Dendritic cell treated with granulocyte-macrophage colony-stimulating factor and Interleukin-4, amounts not matched to agents 40 ng/mL and 50 ng/mL, for 4 days (primary cell): ENCODE data around the gene CAB39.
A peak's percentile ranks its signal among the peaks of the same experiment; 100 is the strongest.

Experiments
- H3K27ac Mint-ChIP-seq: one replicate; pipeline ENCODE4 v1.8.0; 2022; ENCODE audit warnings: mild to moderate bottlenecking, mixed read lengths
- H3K27me3 Mint-ChIP-seq: one replicate; pipeline ENCODE4 v1.8.0; 2022; ENCODE audit warnings: mild to moderate bottlenecking, mixed read lengths
- H3K36me3 Mint-ChIP-seq: one replicate; pipeline ENCODE4 v1.8.0; 2022; ENCODE audit warnings: low read depth, mixed read lengths
- H3K4me1 Mint-ChIP-seq: one replicate; pipeline ENCODE4 v1.8.0; 2022; ENCODE audit warnings: low read depth, mixed read lengths
- H3K4me3 Mint-ChIP-seq: one replicate; pipeline ENCODE4 v1.8.0; 2022; ENCODE audit warnings: mild to moderate bottlenecking, moderate library complexity, mixed read lengths
- H3K9me3 Mint-ChIP-seq: one replicate; pipeline ENCODE4 v1.8.0; 2022; ENCODE audit warnings: mixed read lengths
- intact Hi-C: fragments of 100-400 bp; cut with micrococcal nuclease; formaldehyde crosslinking; loops from one replicate; pipeline ENCODE4 v1.15.0; 2022

The CAB39 gene

GRCh38 chr2:230865766-230866755 lies 153.4 kb downstream of the CAB39 start:
- H3K36me3 Mint-ChIP-seq: peaks cover 6% of the 10 kb centered on the region
- H3K27me3 Mint-ChIP-seq: peaks cover 81% of the 10 kb centered on the region
- H3K27ac Mint-ChIP-seq: no peak overlapping the region
- H3K4me1 Mint-ChIP-seq: peaks cover 53% of the 10 kb centered on the region
- H3K9me3 Mint-ChIP-seq: no peaks in the 10 kb centered on the region
- peak overlapping the region; percentile 73 for H3K4me3 Mint-ChIP-seq
- intact Hi-C loops: no loop called here

GRCh38 chr2:230866756-230867523 lies 154.3 kb downstream of the CAB39 start:
- Mint-ChIP-seq H3K27me3 (peaks cover 73% of the 10 kb centered on the region), H3K27ac (no peak overlapping the region), H3K4me1 (peaks cover 59% of the 10 kb centered on the region), H3K9me3 (no peaks in the 10 kb centered on the region), H3K36me3 (peaks cover 6% of the 10 kb centered on the region), H3K4me3 (no peak overlapping the region)
- intact Hi-C loops: no loop called here

- peaks cover 67% of the 10 kb centered on the region for H3K27me3 Mint-ChIP-seq
- peaks cover 6% of the 10 kb centered on the region for H3K36me3 Mint-ChIP-seq
- no peaks in the 10 kb centered on the region for H3K9me3 Mint-ChIP-seq
- peaks cover 59% of the 10 kb centered on the region for H3K4me1 Mint-ChIP-seq
- intact Hi-C loops: no loop called here
- no peak overlapping the region for H3K27ac Mint-ChIP-seq
- no peak overlapping the region for H3K4me3 Mint-ChIP-seq
These were observed 155.7 kb downstream of the CAB39 start for GRCh38 chr2:230868161-230868946.

GRCh38 chr2:230868947-230869913 lies 156.6 kb downstream of the CAB39 start:
- Mint-ChIP-seq H3K36me3 (peaks cover 5% of the 10 kb centered on the region), H3K27me3 (peaks cover 58% of the 10 kb centered on the region), H3K27ac (peak overlapping the region; percentile 73), H3K4me1 (peaks cover 57% of the 10 kb centered on the region), H3K9me3 (no peaks in the 10 kb centered on the region), H3K4me3 (no peak overlapping the region)
- intact Hi-C loops: no loop called here

GRCh38 chr2:230869914-230870543 lies 157.4 kb downstream of the CAB39 start:
- Mint-ChIP-seq H3K27ac (peak overlapping the region; percentile 73), H3K27me3 (peaks cover 51% of the 10 kb centered on the region), H3K36me3 (no peaks in the 10 kb centered on the region), H3K4me3 (peak overlapping the region; percentile 39), H3K4me1 (peaks cover 50% of the 10 kb centered on the region), H3K9me3 (no peaks in the 10 kb centered on the region)
- intact Hi-C loops: no loop called here
